ENCODE measurements around the gene HES1.
"Not testable (repeated sequence)": the region's sequence is repeated elsewhere in the genome, so short reads cannot be mapped to it uniquely, and the experiment has no call there.

HES1 gene

GRCh38 chr3:194128919-194129295, 7.0 kb upstream of the HES1 start:
- DNase-seq, result not testable (repeated sequence)

GRCh38 chr3:194129581-194130133, 6.3 kb upstream of the HES1 start:
- DNase-seq, result no peak

GRCh38 chr3:194130188-194130587, 5.8 kb upstream of the HES1 start:
- no peak for DNase-seq

GRCh38 chr3:194130807-194131589, 5.0 kb upstream of the HES1 start:
- peak; percentile 49 for DNase-seq

- no peak for DNase-seq
Measured at GRCh38 chr3:194132465-194133286, 3.3 kb upstream of the HES1 start.

GRCh38 chr3:194133661-194134230, 2.2 kb upstream of the HES1 start:
- DNase-seq, result peak; percentile 53

GRCh38 chr3:194134231-194134756, 1.7 kb upstream of the HES1 start:
- DNase-seq, result peak; percentile 66

GRCh38 chr3:194134757-194135515, 1.0 kb upstream of the HES1 start:
- peak; percentile 90 for DNase-seq

- DNase-seq, result no peak
Measured at GRCh38 chr3:194135516-194135805, 487 bp upstream of the HES1 start.

- no peak for DNase-seq
Measured at GRCh38 chr3:194136519-194137007, 615 bp downstream of the HES1 start.

GRCh38 chr3:194137008-194137505, 1.1 kb downstream of the HES1 start:
- peak; percentile 34 for DNase-seq

GRCh38 chr3:194137506-194138474, 1.8 kb downstream of the HES1 start:
- peak; percentile 37 for DNase-seq

- no peak for DNase-seq
Measured at GRCh38 chr3:194138732-194139070, 2.8 kb downstream of the HES1 start.

GRCh38 chr3:194139071-194139813, 3.3 kb downstream of the HES1 start:
- DNase-seq, result peak; percentile 27

GRCh38 chr3:194139814-194140391, 4.0 kb downstream of the HES1 start:
- DNase-seq, result no peak

GRCh38 chr3:194140520-194141414, 4.8 kb downstream of the HES1 start:
- peak; percentile 62 for DNase-seq

GRCh38 chr3:194141415-194142155, 5.6 kb downstream of the HES1 start:
- peak; percentile 80 for DNase-seq

Measured in NCI-H2171 (cell line).